ENCODE measurements around the gene PTPRK. TPM values are rescaled to one million over a fixed set of nuclear protein-coding genes. Genes with fewer than 3 reads are reported as not detected.

Gene PTPRK
- total and polyA plus RNA-seq, 2 of the 8 experiments (the other 6 are each of a cell fraction or from before 2014, with no cell fraction given), result 11.4 to 47.3 TPM

DNA sequence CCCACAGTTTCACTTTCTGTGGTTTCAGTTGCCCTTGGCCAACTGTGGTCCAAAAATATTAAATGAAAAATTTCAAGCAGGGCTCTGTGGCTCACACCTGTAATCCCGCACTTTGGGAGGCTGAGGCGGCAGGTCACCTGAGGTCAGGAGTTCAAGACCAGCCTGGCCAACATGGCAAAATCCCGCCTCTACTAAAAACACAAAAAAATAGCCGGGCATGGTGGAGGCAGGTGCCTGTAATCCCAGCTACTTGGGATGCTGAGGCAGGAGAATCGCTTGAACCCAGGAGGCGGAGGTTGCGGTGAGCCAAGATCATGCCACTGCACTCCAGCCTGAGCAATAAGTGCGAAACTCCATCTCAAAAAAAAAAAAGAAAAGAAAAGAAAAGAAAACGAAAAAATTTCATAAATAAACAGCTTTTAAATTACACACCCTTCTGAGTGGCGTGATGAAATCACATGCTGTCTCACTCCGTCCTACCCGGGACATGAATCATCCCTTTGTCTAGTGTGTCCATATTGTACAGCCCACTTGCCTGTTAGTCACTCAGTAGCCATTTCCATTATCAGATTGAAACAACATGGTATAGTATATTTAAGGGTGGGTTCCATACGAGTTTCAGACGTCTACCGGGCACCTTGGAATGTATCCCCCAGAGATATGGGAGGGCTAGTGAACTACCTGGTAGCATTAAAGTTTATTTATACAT, 11.7 kb downstream of the PTPRK start (continued):
- TF ChIP-seq, protein P1, sequence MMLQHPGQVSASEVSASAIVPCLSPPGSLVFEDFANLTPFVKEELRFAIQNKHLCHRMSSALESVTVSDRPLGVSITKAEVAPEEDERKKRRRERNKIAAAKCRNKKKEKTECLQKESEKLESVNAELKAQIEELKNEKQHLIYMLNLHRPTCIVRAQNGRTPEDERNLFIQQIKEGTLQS (IDR thresholded peaks at IDR 0.05; ENCODE audit: insufficient read depth, low read depth, low read length), result no peak
- no peak for TF ChIP-seq SIN3A (conservative IDR thresholded peaks at IDR 0.05 in 1 of 2, IDR thresholded peaks at IDR 0.05 in 1 of 2; ENCODE audit: low read depth in 1 of 2, low read length in 2 of 2)
- TF ChIP-seq TAF7 (optimal IDR thresholded peaks at IDR 0.05; ENCODE audit: borderline replicate concordance, low read depth, low read length), result no peak
- TF ChIP-seq, protein P2, sequence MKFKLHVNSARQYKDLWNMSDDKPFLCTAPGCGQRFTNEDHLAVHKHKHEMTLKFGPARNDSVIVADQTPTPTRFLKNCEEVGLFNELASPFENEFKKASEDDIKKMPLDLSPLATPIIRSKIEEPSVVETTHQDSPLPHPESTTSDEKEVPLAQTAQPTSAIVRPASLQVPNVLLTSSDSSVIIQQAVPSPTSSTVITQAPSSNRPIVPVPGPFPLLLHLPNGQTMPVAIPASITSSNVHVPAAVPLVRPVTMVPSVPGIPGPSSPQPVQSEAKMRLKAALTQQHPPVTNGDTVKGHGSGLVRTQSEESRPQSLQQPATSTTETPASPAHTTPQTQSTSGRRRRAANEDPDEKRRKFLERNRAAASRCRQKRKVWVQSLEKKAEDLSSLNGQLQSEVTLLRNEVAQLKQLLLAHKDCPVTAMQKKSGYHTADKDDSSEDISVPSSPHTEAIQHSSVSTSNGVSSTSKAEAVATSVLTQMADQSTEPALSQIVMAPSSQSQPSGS (IDR thresholded peaks at IDR 0.05; ENCODE audit: low read length), result no peak
- TF ChIP-seq NANOG (IDR thresholded peaks at IDR 0.05; ENCODE audit: insufficient read depth, low read depth, low read length, poor library complexity, severe bottlenecking), result no peak
- TF ChIP-seq CTBP2 (IDR thresholded peaks at IDR 0.05; ENCODE audit: borderline replicate concordance, insufficient read depth, insufficient read length, low read length), result no peak
- TF ChIP-seq CBX5 (IDR thresholded peaks at IDR 0.05; ENCODE audit: low read depth, low read length), result no peak
- TF ChIP-seq YY1 (IDR thresholded peaks at IDR 0.05; ENCODE audit: low read depth, low read length), result no peak
- no peak for TF ChIP-seq CHD2 (IDR thresholded peaks at IDR 0.05; ENCODE audit: low read length)
- TF ChIP-seq CEBPB (IDR thresholded peaks at IDR 0.05; ENCODE audit: low read depth, low read length), result no peak
